ENCODE measurements around the gene SLC22A25. TPM values are rescaled to one million over a fixed set of nuclear protein-coding genes. Genes with fewer than 3 reads are reported as not detected.

The SLC22A25 gene
- 0.98 TPM for total RNA-seq

- no peak within 1 kb of the TSS for H3K4me3 ChIP-seq
- no peak within 1 kb of the TSS for H3K27ac ChIP-seq
- H3K9me3 ChIP-seq, result no peaks in the 10 kb centered on the region
- no peaks in the 10 kb centered on the region for H3K36me3 ChIP-seq
- TF ChIP-seq POLR2A (IDR thresholded peaks at IDR 0.05), result no peak
- no peak for TF ChIP-seq POLR2AphosphoS5 (IDR thresholded peaks at IDR 0.05; ENCODE audit: insufficient read depth in 1 of 2, low read depth in 1 of 2)
- TF ChIP-seq, protein P1, sequence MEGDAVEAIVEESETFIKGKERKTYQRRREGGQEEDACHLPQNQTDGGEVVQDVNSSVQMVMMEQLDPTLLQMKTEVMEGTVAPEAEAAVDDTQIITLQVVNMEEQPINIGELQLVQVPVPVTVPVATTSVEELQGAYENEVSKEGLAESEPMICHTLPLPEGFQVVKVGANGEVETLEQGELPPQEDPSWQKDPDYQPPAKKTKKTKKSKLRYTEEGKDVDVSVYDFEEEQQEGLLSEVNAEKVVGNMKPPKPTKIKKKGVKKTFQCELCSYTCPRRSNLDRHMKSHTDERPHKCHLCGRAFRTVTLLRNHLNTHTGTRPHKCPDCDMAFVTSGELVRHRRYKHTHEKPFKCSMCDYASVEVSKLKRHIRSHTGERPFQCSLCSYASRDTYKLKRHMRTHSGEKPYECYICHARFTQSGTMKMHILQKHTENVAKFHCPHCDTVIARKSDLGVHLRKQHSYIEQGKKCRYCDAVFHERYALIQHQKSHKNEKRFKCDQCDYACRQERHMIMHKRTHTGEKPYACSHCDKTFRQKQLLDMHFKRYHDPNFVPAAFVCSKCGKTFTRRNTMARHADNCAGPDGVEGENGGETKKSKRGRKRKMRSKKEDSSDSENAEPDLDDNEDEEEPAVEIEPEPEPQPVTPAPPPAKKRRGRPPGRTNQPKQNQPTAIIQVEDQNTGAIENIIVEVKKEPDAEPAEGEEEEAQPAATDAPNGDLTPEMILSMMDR (IDR thresholded peaks at IDR 0.05), result no peak
- H3K4me1 ChIP-seq, result peaks cover 4% of the 10 kb centered on the region
- no peaks in the 10 kb centered on the region for H3K27me3 ChIP-seq
- intact Hi-C loops (cut with DNase I), result loop anchor here (5.0 kb wide), 1 partner anchor 489 kb away; no protein-coding TSS in a partner anchor
- DNase-seq (ENCODE audit: extremely low spot score in 2 of 2), result no peak
Observed at GRCh38 chr11:63243533-63243932, at the start of gene SLC22A25. SLC22A25 (minus strand) TSS chr11:63243599; CDS start chr11:63229652, 13,947 bp downstream.

DNA sequence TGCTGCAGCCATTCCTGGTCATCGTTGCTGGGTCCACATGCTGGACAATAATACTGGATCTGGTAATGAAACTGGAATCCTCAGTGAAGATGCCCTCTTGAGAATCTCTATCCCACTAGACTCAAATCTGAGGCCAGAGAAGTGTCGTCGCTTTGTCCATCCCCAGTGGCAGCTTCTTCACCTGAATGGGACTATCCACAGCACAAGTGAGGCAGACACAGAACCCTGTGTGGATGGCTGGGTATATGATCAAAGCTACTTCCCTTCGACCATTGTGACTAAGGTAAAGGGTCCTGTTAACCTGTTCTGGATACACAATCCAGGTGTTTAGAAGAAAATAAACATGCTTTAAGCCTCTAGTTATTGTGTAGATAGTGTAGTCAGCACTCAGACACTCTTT, 46.9 kb upstream of the SLC22A25 start:
- no peak for DNase-seq (ENCODE audit: extremely low spot score in 2 of 2)
- no peaks in the 10 kb centered on the region for H3K4me1 ChIP-seq
- H3K4me3 ChIP-seq, result no peak overlapping the region
- H3K36me3 ChIP-seq, result no peaks in the 10 kb centered on the region
- intact Hi-C loops (cut with DNase I), result no loop called here
- no peak for TF ChIP-seq POLR2A (IDR thresholded peaks at IDR 0.05)
- no peak for TF ChIP-seq POLR2AphosphoS5 (IDR thresholded peaks at IDR 0.05; ENCODE audit: insufficient read depth in 1 of 2, low read depth in 1 of 2)
- TF ChIP-seq, protein P1 (IDR thresholded peaks at IDR 0.05), result no peak
- H3K9me3 ChIP-seq, result no peaks in the 10 kb centered on the region
- no peak overlapping the region for H3K27ac ChIP-seq
- no peaks in the 10 kb centered on the region for H3K27me3 ChIP-seq

DNA sequence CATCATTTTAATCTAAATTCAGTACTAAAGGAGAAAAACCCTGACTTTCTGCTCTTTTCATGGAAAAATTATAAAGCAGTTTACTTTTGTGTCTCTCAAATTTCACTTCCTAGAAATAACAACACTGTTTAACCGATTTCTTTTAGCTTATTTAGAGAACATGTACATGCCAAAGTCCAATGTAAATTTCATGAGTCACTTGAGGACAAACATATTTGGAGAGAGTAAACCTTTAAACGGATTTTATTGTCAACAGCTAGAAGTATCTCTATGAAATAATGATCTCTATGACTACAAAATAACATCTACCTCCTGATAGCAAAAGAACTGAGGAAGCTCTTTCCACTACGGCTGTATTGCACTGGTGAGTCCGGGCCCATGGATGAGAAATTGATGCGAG, 46.3 kb upstream of the SLC22A25 start:
- TF ChIP-seq POLR2AphosphoS5 (IDR thresholded peaks at IDR 0.05; ENCODE audit: insufficient read depth in 1 of 2, low read depth in 1 of 2), result no peak
- TF ChIP-seq POLR2A (IDR thresholded peaks at IDR 0.05), result no peak
- TF ChIP-seq, protein P1 (IDR thresholded peaks at IDR 0.05), result no peak
- no peak overlapping the region for H3K4me3 ChIP-seq
- no peaks in the 10 kb centered on the region for H3K36me3 ChIP-seq
- H3K27ac ChIP-seq, result no peak overlapping the region
- no peaks in the 10 kb centered on the region for H3K4me1 ChIP-seq
- no peak for DNase-seq (ENCODE audit: extremely low spot score in 2 of 2)
- H3K27me3 ChIP-seq, result no peaks in the 10 kb centered on the region
- intact Hi-C loops (cut with DNase I), result no loop called here
- no peaks in the 10 kb centered on the region for H3K9me3 ChIP-seq

DNA sequence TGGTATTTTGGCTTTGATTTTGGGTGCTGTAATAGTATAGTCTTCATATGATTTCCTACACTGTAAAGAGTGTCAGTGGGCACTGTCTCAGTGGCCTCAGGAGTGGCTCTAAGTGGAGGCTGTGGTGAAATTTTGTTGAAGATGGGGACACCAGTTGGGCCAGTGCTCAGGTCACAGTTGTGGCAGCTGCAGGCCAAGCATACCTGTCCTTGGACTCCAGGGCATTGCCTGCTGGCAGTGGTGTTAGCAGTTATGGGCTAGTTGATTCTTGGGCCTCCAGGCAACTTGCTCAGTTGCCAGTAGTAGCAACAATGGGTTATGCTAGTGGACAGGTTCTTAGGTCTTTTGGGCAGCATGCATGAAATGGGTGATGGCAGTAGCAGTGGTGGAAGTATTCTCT, 39.2 kb upstream of the SLC22A25 start:
- intact Hi-C loops (cut with DNase I), result no loop called here
- H3K4me3 ChIP-seq, result no peak overlapping the region

GRCh38 chr11:63280920-63281319, 37.5 kb upstream of the SLC22A25 start:
- TF ChIP-seq POLR2A (IDR thresholded peaks at IDR 0.05), result no peak
- TF ChIP-seq, protein P1 (IDR thresholded peaks at IDR 0.05), result no peak
- no peak for TF ChIP-seq POLR2AphosphoS5 (IDR thresholded peaks at IDR 0.05; ENCODE audit: insufficient read depth in 1 of 2, low read depth in 1 of 2)
- Histone ChIP-seq H3K36me3 (no peaks in the 10 kb centered on the region), H3K4me3 (no peak overlapping the region), H3K4me1 (no peaks in the 10 kb centered on the region), H3K9me3 (no peaks in the 10 kb centered on the region), H3K27ac (no peak overlapping the region), H3K27me3 (no peaks in the 10 kb centered on the region)
- no peak for DNase-seq (ENCODE audit: extremely low spot score in 2 of 2)
- intact Hi-C loops (cut with DNase I), result no loop called here

More for the DNA sequence above, 39.2 kb upstream of the SLC22A25 start:
- no peaks in the 10 kb centered on the region for H3K36me3 ChIP-seq
- no peaks in the 10 kb centered on the region for H3K4me1 ChIP-seq
- TF ChIP-seq, protein P1 (IDR thresholded peaks at IDR 0.05), result no peak
- TF ChIP-seq POLR2A (IDR thresholded peaks at IDR 0.05), result no peak
- no peak for TF ChIP-seq POLR2AphosphoS5 (IDR thresholded peaks at IDR 0.05; ENCODE audit: insufficient read depth in 1 of 2, low read depth in 1 of 2)
- no peak for DNase-seq (ENCODE audit: extremely low spot score in 2 of 2)
- no peaks in the 10 kb centered on the region for H3K9me3 ChIP-seq
- H3K27ac ChIP-seq, result no peak overlapping the region
- no peaks in the 10 kb centered on the region for H3K27me3 ChIP-seq
